HepG2 (cell line): ENCODE data around the gene ASAP2. TPM values are rescaled to one million over a fixed set of nuclear protein-coding genes. Genes with fewer than 3 reads are reported as not detected.

Experiments
- ATAC-seq: fragments of 200-7000 bp; cut with Tn5 transposase; 3 replicates; pipeline ENCODE4 v1.9.1; 2020; ENCODE audit warnings: mild to moderate bottlenecking, moderate library complexity
- BruUV-seq: library from RNA; stranded (reverse); fragments of 400-500 nt; replicated peaks from 2 replicates; lab custom pipeline; 2021; lab: Mats Ljungman, UMichigan
- CTCF ChIA-PET: fragments of 300-600 bp; formaldehyde crosslinking; extraction: SDS; loops from one replicate; lab custom pipeline; 2021; ENCODE audit warnings: low total read pairs, inconsistent platforms, low intra/inter-chr PET ratio; lab: Yijun Ruan, JAX
- POLR2A ChIA-PET: fragments of 350-600 bp; sonication (Branson Sonifier 250); formaldehyde crosslinking; loops from one replicate; lab custom pipeline; 2020; ENCODE audit warnings: antibody characterized with exemption, inconsistent platforms; lab: Yijun Ruan, JAX
- DNase-seq: peaks from one replicate; pipeline ENCODE4 v3.0.0-alpha.2; 2015; ENCODE audit warnings: low spot score
- FAIRE-seq: peaks from 3 replicates; lab custom pipeline; 2011; peaks lifted over from hg19 to GRCh38; lab: Jason Lieb, UNC
- H2AFZ ChIP-seq: one replicate; pipeline ENCODE4 v1.6.1; 2011; ENCODE audit warnings: low read length, inconsistent platforms
- H3K27ac ChIP-seq: fragments of 300-600 bp; 3 replicates; pipeline ENCODE4 v1.8.0; 2011; ENCODE audit warnings: mixed run types, mild to moderate bottlenecking, mixed read lengths, low read length, inconsistent platforms; ENCODE audit not compliant: insufficient read depth; ENCODE audit errors: extremely low read length
- H3K27me3 ChIP-seq, 2 experiments: fragments of 200-600 bp in 1 of 2; 2 replicates in 1 of 2; 3 replicates in 1 of 2; pipeline versions ENCODE4 v1.6.0 to v1.8.0; 2011; ENCODE audit warnings: low read length in 2 of 2, mild to moderate bottlenecking in 2 of 2, moderate library complexity in 2 of 2, inconsistent platforms in 1 of 2; ENCODE audit not compliant: insufficient read depth in 2 of 2, control insufficient read depth in 1 of 2
- H3K36me3 ChIP-seq, 2 experiments: fragments of 200-600 bp in 1 of 2; replicated peaks in 1 of 2; 2 replicates in 1 of 2; 3 replicates in 1 of 2; pipeline versions ENCODE4 v1.5.1 to v1.8.0; 2011; ENCODE audit warnings: low read length in 2 of 2, inconsistent platforms in 1 of 2; ENCODE audit not compliant: insufficient read depth in 2 of 2, control insufficient read depth in 1 of 2
- H3K4me1 ChIP-seq: 2 replicates; pipeline ENCODE4 v1.5.1; 2012; ENCODE audit warnings: low read length, inconsistent platforms; ENCODE audit not compliant: insufficient read depth
- H3K4me2 ChIP-seq: 2 replicates; pipeline ENCODE4 v1.6.0; 2011; ENCODE audit warnings: low read depth, low read length, inconsistent platforms
- H3K4me3 ChIP-seq, 3 experiments: fragments of 200-600 bp in 1 of 3; sonication (generic), shearing (Covaris generic) in 1 of 3; replicated peaks in 1 of 3; 2 replicates each; pipeline ENCODE4 v1.5.1; 2011 to 2016; ENCODE audit warnings: low read length in 3 of 3, inconsistent platforms in 2 of 3, low read depth in 2 of 3, mild to moderate bottlenecking in 2 of 3, control low read depth in 1 of 3, mixed read lengths in 1 of 3; ENCODE audit not compliant: insufficient read depth in 1 of 3
- H3K79me2 ChIP-seq: one replicate; pipeline ENCODE4 v1.6.1; 2011; ENCODE audit warnings: low read length, inconsistent platforms; ENCODE audit not compliant: insufficient read depth
- H3K9ac ChIP-seq: 2 replicates; pipeline ENCODE4 v1.6.0; 2011; ENCODE audit warnings: mild to moderate bottlenecking, low read depth, low read length, inconsistent platforms; ENCODE audit not compliant: insufficient read depth
- H3K9me3 ChIP-seq: 2 replicates; pipeline ENCODE4 v1.5.1; 2012; ENCODE audit warnings: mild to moderate bottlenecking, low read length
- H4K20me1 ChIP-seq: 2 replicates; pipeline ENCODE4 v1.6.0; 2011; ENCODE audit warnings: inconsistent platforms, mild to moderate bottlenecking, low read length, moderate library complexity; ENCODE audit not compliant: insufficient read depth
- ARNT2 ChIP-seq: sonication (generic); formaldehyde crosslinking; IDR thresholded peaks from 2 replicates; pipeline ENCODE4 v1.8.0; 2022; ENCODE audit warnings: mild to moderate bottlenecking, low read depth, missing genetic modification reagents, moderate library complexity
- MAFF ChIP-seq: IDR thresholded peaks from 2 replicates; pipeline ENCODE4 v1.6.1; 2011; ENCODE audit warnings: low read depth, low read length, improper control_type of control experiment
- RFX5 ChIP-seq: IDR thresholded peaks from 2 replicates; pipeline ENCODE4 v1.6.1; 2011; ENCODE audit warnings: low read depth, low read length, improper control_type of control experiment
- ZNF207 ChIP-seq: fragments of 450-650 bp; IDR thresholded peaks from 2 replicates; pipeline ENCODE4 v1.6.1; 2016; ENCODE audit warnings: antibody characterized with exemption, borderline replicate concordance
- ZNF335 ChIP-seq: sonication (generic); formaldehyde crosslinking; IDR thresholded peaks from 2 replicates; pipeline ENCODE4 v1.4.0; 2020; ENCODE audit warnings: missing genetic modification reagents
- ZNF441 ChIP-seq: sonication (generic); formaldehyde crosslinking; IDR thresholded peaks from 2 replicates; pipeline ENCODE4 v1.7.0; 2021; ENCODE audit warnings: missing genetic modification reagents, borderline replicate concordance
- ZNF724P ChIP-seq: sonication (generic); formaldehyde crosslinking; IDR thresholded peaks from 2 replicates; pipeline ENCODE4 v1.8.0; 2022; ENCODE audit warnings: missing genetic modification reagents, borderline replicate concordance
- WGBS: methylation state at CpG from one replicate; pipeline ENCODE4 v1.1.6; 2017; ENCODE audit warnings: low lambda C conversion rate; 5-methylcytosine and 5-hydroxymethylcytosine counted together
- in situ Hi-C: cut with HindIII; loops from 2 replicates; pipeline ENCODE4 v1.10.0; 2017; ENCODE audit warnings: low pct_unique_long_range_greater_than_20kb; ENCODE audit not compliant: extremely low pct_ligation_motif_present
- intact Hi-C: fragments of 100-400 bp; cut with micrococcal nuclease; formaldehyde crosslinking; loops from one replicate; pipeline ENCODE4 v1.10.0; 2022; ENCODE audit not compliant: unreplicated experiment
- polyA plus RNA-seq, 8 experiments: library from polyadenylated mRNA; depleted of rRNA in 3 of 8; stranded (reverse) in 7 of 8; unstranded in 1 of 8; fragments of >200 nt; fragmentation: Illumina TruSeq in 4 of 8; extraction: Trizol in 4 of 8; gene quantifications; 2 replicates each; pipeline versions ENCODE4 v1.2.1 to v1.2.3, GENCODE V29; 2011 to 2016; ENCODE audit warnings: low read depth in 4 of 8, missing spikeins in 1 of 8, mixed read lengths in 1 of 8; ENCODE audit not compliant: insufficient read depth in 1 of 8
- total RNA-seq, 5 experiments: library from RNA; depleted of rRNA; stranded (reverse); fragments of >200 nt; fragmentation: Illumina TruSeq; extraction: Trizol; gene quantifications; 2 replicates each; pipeline ENCODE4 v1.2.3, GENCODE V29; 2016; ENCODE audit warnings: low read depth in 1 of 5
- TF ChIP-seq, protein P1 (sequence below): sonication (generic); formaldehyde crosslinking; IDR thresholded peaks from 2 replicates; pipeline ENCODE4 v1.5.0; 2020; ENCODE audit warnings: mild to moderate bottlenecking, missing genetic modification reagents

ASAP2 gene
- total and polyA plus RNA-seq, 2 of the 13 experiments (the other 11 are each of a cell fraction or from before 2014, with no cell fraction given) = 7.3 to 22.3 TPM

- no peak overlapping the region for H3K4me2 ChIP-seq
- in situ Hi-C loops (no loop called here), intact Hi-C loops (no loop called here)
- no peak for ATAC-seq
- no peak for FAIRE-seq
- whole genome bisulfite sequencing = 95% methylated on average over 2 of the region's 2 CpGs
- H3K9me3 ChIP-seq = no peaks in the 10 kb centered on the region
- peaks cover 48% of the 10 kb centered on the region for H3K4me1 ChIP-seq
- peaks cover 52% of the 10 kb centered on the region for H3K79me2 ChIP-seq
- peak; percentile 35; the same call in 1 of the 2 replicates for TF ChIP-seq RFX5
- no peak for TF ChIP-seq ZNF441 (CRISPR knock-in tag)
- no peak for TF ChIP-seq MAFF
- no peak overlapping the region for H3K9ac ChIP-seq
- BruUV-seq = no TSS peak
- ChIA-PET POLR2A (interaction anchor here (2.9 kb wide), 1 partner anchor 21 kb away, joined by 13 read pairs; no protein-coding TSS in a partner anchor), CTCF (no interaction called here)
- H2AFZ ChIP-seq = no peak overlapping the region
- peaks cover 11% of the 10 kb centered on the region for H4K20me1 ChIP-seq
- H3K4me3 ChIP-seq = no peak overlapping the region
- no peak overlapping the region for H3K27ac ChIP-seq
- DNase-seq = no peak
- H3K27me3 ChIP-seq = no peaks in the 10 kb centered on the region
- peaks cover 0 to 6% of the 10 kb centered on the region in 2 experiments; a peak in 3 of 5 replicates for H3K36me3 ChIP-seq
Observed at GRCh38 chr2:9213477-9214051, 7.0 kb downstream of the ASAP2 start.

- peaks cover 7% of the 10 kb centered on the region for H4K20me1 ChIP-seq
- intact Hi-C loops (no loop called here), in situ Hi-C loops (no loop called here)
- no peaks in the 10 kb centered on the region for H3K27me3 ChIP-seq
- H3K79me2 ChIP-seq = peaks cover 49% of the 10 kb centered on the region
- H3K9ac ChIP-seq = no peak overlapping the region
- no peak overlapping the region for H3K4me3 ChIP-seq
- H3K36me3 ChIP-seq = peaks cover 0 to 6% of the 10 kb centered on the region in 2 experiments; a peak in 3 of 5 replicates
- peaks cover 46% of the 10 kb centered on the region for H3K4me1 ChIP-seq
- H3K4me2 ChIP-seq = no peak overlapping the region
- BruUV-seq = no TSS peak
- ATAC-seq = no peak
- no peak for FAIRE-seq
- no peak for DNase-seq
- TF ChIP-seq ZNF335 (CRISPR knock-in tag) (no peak), ZNF724P (CRISPR knock-in tag) (no peak), ARNT2 (no peak), ZNF207 (no peak)
- TF ChIP-seq, protein P1, sequence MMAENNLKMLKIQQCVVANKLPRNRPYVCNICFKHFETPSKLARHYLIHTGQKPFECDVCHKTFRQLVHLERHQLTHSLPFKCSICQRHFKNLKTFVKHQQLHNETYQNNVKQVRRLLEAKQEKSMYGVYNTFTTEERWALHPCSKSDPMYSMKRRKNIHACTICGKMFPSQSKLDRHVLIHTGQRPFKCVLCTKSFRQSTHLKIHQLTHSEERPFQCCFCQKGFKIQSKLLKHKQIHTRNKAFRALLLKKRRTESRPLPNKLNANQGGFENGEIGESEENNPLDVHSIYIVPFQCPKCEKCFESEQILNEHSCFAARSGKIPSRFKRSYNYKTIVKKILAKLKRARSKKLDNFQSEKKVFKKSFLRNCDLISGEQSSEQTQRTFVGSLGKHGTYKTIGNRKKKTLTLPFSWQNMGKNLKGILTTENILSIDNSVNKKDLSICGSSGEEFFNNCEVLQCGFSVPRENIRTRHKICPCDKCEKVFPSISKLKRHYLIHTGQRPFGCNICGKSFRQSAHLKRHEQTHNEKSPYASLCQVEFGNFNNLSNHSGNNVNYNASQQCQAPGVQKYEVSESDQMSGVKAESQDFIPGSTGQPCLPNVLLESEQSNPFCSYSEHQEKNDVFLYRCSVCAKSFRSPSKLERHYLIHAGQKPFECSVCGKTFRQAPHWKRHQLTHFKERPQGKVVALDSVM = no peak
- H2AFZ ChIP-seq = no peak overlapping the region
- WGBS = 93% methylated on average over 8 of the region's 8 CpGs
- POLR2A ChIA-PET = no interaction called here
- H3K9me3 ChIP-seq = no peaks in the 10 kb centered on the region
- CTCF ChIA-PET = no interaction called here
- no peak overlapping the region for H3K27ac ChIP-seq
Observed at GRCh38 chr2:9214873-9215272, 8.3 kb downstream of the ASAP2 start.
